ENCODE results near the gene TRIM72. TPM values are rescaled to one million over a fixed set of nuclear protein-coding genes. Genes with fewer than 3 reads are reported as not detected.
"Not testable (repeated sequence)": the region's sequence is repeated elsewhere in the genome, so short reads cannot be mapped to it uniquely, and the experiment has no call there.

Gene TRIM72
- total RNA-seq, 4 donors from 2014 or later = 0.14 TPM; not detected in 3

- intact Hi-C loops (cut with DNase I; ENCODE audit: low total_unique reads) (no loop called here), in situ Hi-C loops (cut with MboI; ENCODE audit: low pct_ligation_motif_present in 1 of 4, low pct_unique_long_range_greater_than_20kb in 1 of 4, low sequenced_read_pairs in 3 of 4) (no loop called here)
- Histone ChIP-seq H3K4me1 (no peaks in the 10 kb centered on the region), H3K36me3 (no peaks in the 10 kb centered on the region), H3K4me3 (no peak overlapping the region), H3K27ac (no peak overlapping the region), H3K27me3 (peaks cover 13% of the 10 kb centered on the region), H3K9me3 (no peaks in the 10 kb centered on the region)
- TF ChIP-seq CTCF (IDR thresholded peaks at IDR 0.05) = no peak
- 41 to 60% methylated on average over 6 to 9 of the region's 9 CpGs for WGBS, 2 donors (ENCODE audit: low coverage in 1 of 2)
- DNase-seq = no peak
Measured at GRCh38 chr16:31243734-31244670, 30.1 kb downstream of the TRIM72 start.

GRCh38 chr16:31245598-31245997, 31.7 kb downstream of the TRIM72 start:
- H3K9me3 ChIP-seq; DNase-seq; H3K36me3 ChIP-seq; intact Hi-C loops (cut with DNase I; ENCODE audit: low total_unique reads); H3K4me1 ChIP-seq; H3K27ac ChIP-seq; in situ Hi-C loops (cut with MboI; ENCODE audit: low pct_ligation_motif_present in 1 of 4, low pct_unique_long_range_greater_than_20kb in 1 of 4, low sequenced_read_pairs in 3 of 4); H3K4me3 ChIP-seq: not testable (repeated sequence)
- H3K27me3 ChIP-seq = peaks cover 13% of the 10 kb centered on the region
- 41 to 74% methylated on average over 4 to 8 of the region's 8 CpGs for WGBS, 2 donors (ENCODE audit: low coverage in 1 of 2)

- H3K27me3 ChIP-seq = peaks cover 13% of the 10 kb centered on the region
- 93 to 95% methylated on average over 3 of the region's 3 CpGs for WGBS, 2 donors (ENCODE audit: low coverage in 1 of 2)
- DNase-seq = no peak
- H3K4me1 ChIP-seq = no peaks in the 10 kb centered on the region
- no peak overlapping the region for H3K27ac ChIP-seq
- intact Hi-C loops (cut with DNase I; ENCODE audit: low total_unique reads) = no loop called here
- H3K36me3 ChIP-seq = no peaks in the 10 kb centered on the region
- no peak overlapping the region for H3K4me3 ChIP-seq
- H3K9me3 ChIP-seq = no peaks in the 10 kb centered on the region
- in situ Hi-C loops (cut with MboI; ENCODE audit: low pct_ligation_motif_present in 1 of 4, low pct_unique_long_range_greater_than_20kb in 1 of 4, low sequenced_read_pairs in 3 of 4) = no loop called here
- no peak for TF ChIP-seq POLR2A (IDR thresholded peaks at IDR 0.05)
- TF ChIP-seq POLR2AphosphoS5 (IDR thresholded peaks at IDR 0.05) = no peak
- TF ChIP-seq CTCF (IDR thresholded peaks at IDR 0.05) = no peak
- TF ChIP-seq EP300 (IDR thresholded peaks at IDR 0.05; ENCODE audit: low read depth) = no peak
Measured at GRCh38 chr16:31246296-31246695, 32.4 kb downstream of the TRIM72 start.

GRCh38 chr16:31248344-31248743, 34.4 kb downstream of the TRIM72 start:
- in situ Hi-C loops (cut with MboI; ENCODE audit: low pct_ligation_motif_present in 1 of 4, low pct_unique_long_range_greater_than_20kb in 1 of 4, low sequenced_read_pairs in 3 of 4) (no loop called here), intact Hi-C loops (cut with DNase I; ENCODE audit: low total_unique reads) (no loop called here)
- H3K27me3 ChIP-seq = peaks cover 9% of the 10 kb centered on the region
- H3K36me3 ChIP-seq = no peaks in the 10 kb centered on the region
- no peaks in the 10 kb centered on the region for H3K4me1 ChIP-seq
- no peak for TF ChIP-seq POLR2AphosphoS5 (IDR thresholded peaks at IDR 0.05)
- TF ChIP-seq CTCF (IDR thresholded peaks at IDR 0.05) = no peak
- no peak for TF ChIP-seq POLR2A (IDR thresholded peaks at IDR 0.05)
- no peak for TF ChIP-seq EP300 (IDR thresholded peaks at IDR 0.05; ENCODE audit: low read depth)
- H3K4me3 ChIP-seq = no peak overlapping the region
- H3K27ac ChIP-seq = no peak overlapping the region
- H3K9me3 ChIP-seq = no peaks in the 10 kb centered on the region
- 77 to 82% methylated on average over 3 to 5 of the region's 5 CpGs for WGBS, 2 donors (ENCODE audit: low coverage in 1 of 2)
- DNase-seq = no peak

Data from transverse colon (tissue), 4 donors.